SK-N-SH (cell line): Measurements from ENCODE around the gene PPIL1. TPM values are rescaled to one million over a fixed set of nuclear protein-coding genes. Genes with fewer than 3 reads are reported as not detected.

ENCODE experiments used
- CTCF ChIA-PET: fragments of 300-600, 350-600 bp; formaldehyde crosslinking; extraction: SDS; loops from one replicate; lab custom pipeline; 2021; lab: Yijun Ruan, JAX
- POLR2A ChIA-PET: fragments of 350-600 bp; sonication (Branson Sonifier 250); formaldehyde crosslinking; extraction: SDS; loops from one replicate; lab custom pipeline; 2020; ENCODE audit warnings: antibody characterized with exemption, inconsistent platforms; lab: Yijun Ruan, JAX
- DNase-seq: peaks from one replicate; pipeline ENCODE4 v3.0.0; 2012
- H2AFZ ChIP-seq: fragments of 200-600 bp; sonication (generic); 2 replicates; pipeline ENCODE4 v1.8.1; 2016; ENCODE audit warnings: antibody characterized with exemption, mild to moderate bottlenecking, low read depth
- H3F3A ChIP-seq: fragments of 200-600 bp; sonication (generic); replicated peaks from 2 replicates; pipeline ENCODE3; 2016; ENCODE audit warnings: antibody characterized with exemption, mild to moderate bottlenecking; ENCODE audit not compliant: insufficient read depth
- H3K27ac ChIP-seq, 2 experiments: fragments of 200-500 bp in 1 of 2; fragments of 200-600 bp in 1 of 2; sonication (Bioruptor generic) in 1 of 2; sonication (generic), shearing (Covaris generic) in 1 of 2; 2 replicates each; pipeline versions ENCODE4 v1.5.1 to v1.6.1; 2014 to 2016; ENCODE audit warnings: low read depth in 2 of 2, inconsistent platforms in 1 of 2, low read length in 1 of 2, mild to moderate bottlenecking in 1 of 2, mixed read lengths in 1 of 2
- H3K27me3 ChIP-seq: fragments of 200-600 bp; sonication (generic), shearing (Covaris generic); 2 replicates; pipeline ENCODE4 v1.6.1; 2016; ENCODE audit warnings: mixed run types; ENCODE audit not compliant: insufficient read depth
- H3K36me3 ChIP-seq, 2 experiments: fragments of 200-500 bp in 1 of 2; fragments of 200-600 bp in 1 of 2; sonication (Bioruptor generic) in 1 of 2; sonication (generic) in 1 of 2; replicated peaks in 1 of 2; 2 replicates each; pipeline versions ENCODE3 to v1.5.1; 2014 to 2016; ENCODE audit warnings: low read length in 1 of 2, mild to moderate bottlenecking in 1 of 2; ENCODE audit not compliant: insufficient read depth in 2 of 2, control insufficient read depth in 1 of 2
- H3K4me1 ChIP-seq, 2 experiments: fragments of 200-500 bp in 1 of 2; fragments of 200-600 bp in 1 of 2; sonication (Bioruptor generic) in 1 of 2; sonication (generic), shearing (Covaris generic) in 1 of 2; 2 replicates each; pipeline versions ENCODE4 v1.5.1 to v1.6.1; 2014 to 2016; ENCODE audit warnings: low read depth in 1 of 2, low read length in 1 of 2, mixed run types in 1 of 2; ENCODE audit not compliant: insufficient read depth in 2 of 2, control insufficient read depth in 1 of 2
- H3K4me2 ChIP-seq: fragments of 200-600 bp; sonication (generic), shearing (Covaris generic); 2 replicates; pipeline ENCODE4 v1.6.1; 2017; ENCODE audit warnings: mixed run types
- H3K4me3 ChIP-seq, 2 experiments: fragments of 200-500 bp in 1 of 2; fragments of 200-600 bp in 1 of 2; sonication (Bioruptor generic) in 1 of 2; sonication (generic), shearing (Covaris generic) in 1 of 2; 2 replicates each; pipeline versions ENCODE4 v1.5.1 to v1.8.1; 2014 to 2016; ENCODE audit warnings: low read depth in 2 of 2, inconsistent platforms in 1 of 2, low read length in 1 of 2, mild to moderate bottlenecking in 1 of 2, mixed read lengths in 1 of 2, moderate library complexity in 1 of 2
- H3K79me2 ChIP-seq: fragments of 200-600 bp; sonication (generic); 2 replicates; pipeline ENCODE4 v1.8.1; 2017; ENCODE audit warnings: mild to moderate bottlenecking; ENCODE audit not compliant: insufficient read depth
- H3K9ac ChIP-seq: fragments of 200-600 bp; sonication (generic); 2 replicates; pipeline ENCODE4 v1.6.1; 2017; ENCODE audit warnings: mixed run types
- H3K9me2 ChIP-seq: fragments of 200-600 bp; sonication (generic); 2 replicates; pipeline ENCODE4 v1.6.1; 2017; ENCODE audit warnings: mixed run types
- H3K9me3 ChIP-seq: fragments of 200-600 bp; sonication (generic); 2 replicates; pipeline ENCODE4 v1.6.1; 2017; ENCODE audit warnings: mixed run types, mild to moderate bottlenecking, moderate library complexity
- H4K20me1 ChIP-seq: fragments of 200-600 bp; sonication (generic); 2 replicates; pipeline ENCODE4 v1.6.1; 2017; ENCODE audit warnings: mild to moderate bottlenecking, mixed run types; ENCODE audit not compliant: insufficient read depth
- CTCF ChIP-seq: fragments of 200-600 bp; sonication (generic); IDR thresholded peaks from 2 replicates; pipeline ENCODE4 v1.6.1; 2017; ENCODE audit warnings: antibody characterized with exemption, mild to moderate bottlenecking, moderate library complexity
- ELF1 ChIP-seq: IDR thresholded peaks from 2 replicates; pipeline ENCODE4 v1.4.0; 2012
- FOXM1 ChIP-seq: IDR thresholded peaks from 2 replicates; pipeline ENCODE4 v1.4.0; 2012; ENCODE audit warnings: low read depth, mild to moderate bottlenecking
- GATA2 ChIP-seq: sonication (generic); formaldehyde crosslinking; IDR thresholded peaks from 2 replicates; pipeline ENCODE4 v1.5.0; 2020; ENCODE audit warnings: mild to moderate bottlenecking, missing genetic modification reagents
- IRF3 ChIP-seq: fragments of 150-350 bp; IDR thresholded peaks from 2 replicates; pipeline ENCODE4 v1.6.1; 2016; ENCODE audit warnings: mild to moderate bottlenecking, low read depth, low read length
- RAD21 ChIP-seq: IDR thresholded peaks from 2 replicates; pipeline ENCODE4 v1.6.1; 2012; ENCODE audit warnings: mild to moderate bottlenecking, low read length
- REST ChIP-seq: IDR thresholded peaks from 2 replicates; pipeline ENCODE4 v1.6.1; 2012; ENCODE audit warnings: mild to moderate bottlenecking, low read depth, low read length, moderate library complexity
- WGBS: methylation state at CpG from one replicate; pipeline ENCODE4 v1.1.6; 2017; ENCODE audit warnings: low lambda C conversion rate; 5-methylcytosine and 5-hydroxymethylcytosine counted together
- polyA plus RNA-seq, 3 experiments: library from polyadenylated mRNA; depleted of rRNA; stranded (reverse); fragments of >200 nt; gene quantifications; 2 replicates each; pipeline ENCODE4 v1.2.3, GENCODE V29; 2012

Gene PPIL1
- polyA plus RNA-seq, 1 of the 3 experiments (the other 2 are of a cell fraction): 36.6 TPM

GRCh38 chr6:36815962-36816735, 58.5 kb downstream of the PPIL1 start:
- Histone ChIP-seq H3F3A (peaks cover 7% of the 10 kb centered on the region), H3K4me3 (no peak overlapping the region), H3K79me2 (no peaks in the 10 kb centered on the region), H3K36me3 (no peaks in the 10 kb centered on the region), H3K27ac (no peak overlapping the region), H4K20me1 (no peaks in the 10 kb centered on the region), H3K9me2 (no peaks in the 10 kb centered on the region), H3K4me1 (no peaks in the 10 kb centered on the region; a peak in 1 of 4 replicates), H3K9ac (no peak overlapping the region), H3K4me2 (no peak overlapping the region), H2AFZ (no peak overlapping the region), H3K27me3 (no peaks in the 10 kb centered on the region), H3K9me3 (no peaks in the 10 kb centered on the region)
- TF ChIP-seq GATA2 (CRISPR knock-in tag) (no peak), RAD21 (no peak), IRF3 (no peak), FOXM1 (no peak)
- ChIA-PET POLR2A (no interaction called here), CTCF (interaction anchor here (1.1 to 1.5 kb wide), 2 partner anchors 17 to 51 kb away, joined by 3 read pairs; no protein-coding TSS in a partner anchor)
- no peak for DNase-seq
- WGBS: 72% methylated on average over 7 of the region's 7 CpGs

- Histone ChIP-seq H2AFZ (no peak overlapping the region), H3K27ac (no peak overlapping the region), H3K79me2 (no peaks in the 10 kb centered on the region), H3K4me2 (no peak overlapping the region), H3K4me3 (no peak overlapping the region), H3K27me3 (no peaks in the 10 kb centered on the region), H3K36me3 (no peaks in the 10 kb centered on the region), H3K9ac (no peak overlapping the region), H3F3A (no peaks in the 10 kb centered on the region), H3K9me3 (no peaks in the 10 kb centered on the region)
- DNase-seq: no peak
- CTCF ChIA-PET: no interaction called here
- TF ChIP-seq CTCF (no peak), REST (no peak), ELF1 (no peak)
- TF ChIP-seq, all 33 proteins: peak for 0
- Histone ChIP-seq H4K20me1 (no peaks in the 10 kb centered on the region), H3K9me2 (no peaks in the 10 kb centered on the region), H3K4me1 (no peaks in the 10 kb centered on the region)
- WGBS: 85% methylated on average over 7 of the region's 7 CpGs
- POLR2A ChIA-PET: no interaction called here
These were observed 60.4 kb downstream of the PPIL1 start for GRCh38 chr6:36814249-36814648.
